ENCODE results near the gene SYNJ1. TPM values are rescaled to one million over a fixed set of nuclear protein-coding genes. Genes with fewer than 3 reads are reported as not detected.

The SYNJ1 gene
- total and polyA plus RNA-seq, 2 of the 4 experiments (the other 2 are of a cell fraction) = 3.6 to 4.6 TPM

DNA sequence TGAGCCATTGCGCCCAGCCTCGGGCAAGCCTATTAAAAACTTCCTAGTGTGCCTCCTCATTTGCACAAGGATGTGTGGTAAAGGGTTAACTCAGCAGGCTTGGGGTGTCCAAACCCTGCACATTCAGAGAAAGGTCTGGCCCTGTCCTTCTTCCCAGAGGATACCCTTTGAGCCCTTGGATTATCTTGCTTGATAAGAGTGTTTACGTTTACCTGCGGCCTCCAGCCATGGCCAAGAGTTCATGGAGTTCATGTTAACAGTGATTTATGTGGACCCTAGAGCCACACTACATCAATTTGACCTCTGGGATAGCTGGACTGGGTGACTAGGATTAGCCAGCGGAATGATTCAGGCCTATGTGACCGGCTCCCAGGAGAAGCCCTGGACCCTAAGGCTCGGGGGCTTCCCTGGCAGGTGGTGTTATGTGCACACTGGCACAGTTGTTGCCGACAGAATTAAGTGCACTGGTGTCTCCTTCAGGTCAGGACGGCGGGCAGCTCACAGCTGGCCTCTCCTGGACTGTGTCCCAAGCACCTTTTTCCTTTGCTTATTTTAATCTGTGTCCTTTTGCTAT, 134.8 kb downstream of the SYNJ1 start:
- Histone ChIP-seq H3K23ac (ENCODE audit: low read depth, low read length) (no peak overlapping the region), H2BK15ac (ENCODE audit: low read depth, low read length) (no peak overlapping the region), H3K56ac (ENCODE audit: extremely low read depth, insufficient read depth, low read length) (no peak overlapping the region), H3K9me1 (ENCODE audit: insufficient read depth, low read length) (no peaks in the 10 kb centered on the region; the same call in 1 of the 2 replicates), H2AK9ac (replicated peaks; ENCODE audit: low read depth, low read length, poor library complexity) (no peak overlapping the region), H3K79me1 (ENCODE audit: low read depth in 1 of 2, low read length in 2 of 2) (no peaks in the 10 kb centered on the region), H4K91ac (ENCODE audit: insufficient read depth, low read depth, low read length) (no peak overlapping the region), H3K36me3 (ENCODE audit: control insufficient read depth, insufficient read depth, low read length) (no peaks in the 10 kb centered on the region; the same call in 1 of the 2 replicates), H3K4me3 (ENCODE audit: insufficient read depth, low read depth, low read length) (no peak overlapping the region), H4K5ac (ENCODE audit: low read depth, low read length) (no peak overlapping the region), H2AK5ac (ENCODE audit: low read depth, low read length) (no peak overlapping the region), H2BK5ac (ENCODE audit: low read depth, low read length, poor library complexity, severe bottlenecking) (no peak overlapping the region), H4K20me1 (ENCODE audit: insufficient read depth, low read length) (no peaks in the 10 kb centered on the region), H2BK120ac (ENCODE audit: low read depth, low read length) (no peak overlapping the region), H3K27me3 (ENCODE audit: control insufficient read depth, insufficient read depth, low read length) (no peaks in the 10 kb centered on the region), H3K4me2 (ENCODE audit: low read depth, low read length) (no peak overlapping the region), H2AFZ (replicated peaks; ENCODE audit: low read length, poor library complexity) (no peak overlapping the region), H3K9ac (ENCODE audit: low read depth, low read length) (no peak overlapping the region), H3K18ac (ENCODE audit: low read depth, low read length) (no peak overlapping the region), H3K4ac (ENCODE audit: low read depth, low read length) (no peak overlapping the region), H3K9me3 (ENCODE audit: control insufficient read depth, insufficient read depth, low read length) (no peaks in the 10 kb centered on the region), H3K27ac (ENCODE audit: insufficient read depth, low read length) (no peak overlapping the region), H3K14ac (replicated peaks; ENCODE audit: low read depth, low read length) (no peak overlapping the region), H3K4me1 (ENCODE audit: control insufficient read depth, insufficient read depth, low read length) (no peaks in the 10 kb centered on the region), H4K8ac (ENCODE audit: low read depth in 2 of 2, low read length in 2 of 2) (no peak overlapping the region), H2BK20ac (ENCODE audit: low read depth, low read length) (no peak overlapping the region)
- no peak for ATAC-seq (ENCODE audit: low read depth)
- intact Hi-C loops (cut with micrococcal nuclease) = no loop called here
- WGBS, 2 experiments (ENCODE audit: extremely low coverage in 2 of 2, insufficient read length in 1 of 2) = 35% methylated on average over 3 of the region's 10 CpGs; no CpG with 5 or more reads in 1 of the 2 experiments
- no peak for DNase-seq
- ChIA-PET POLR2A (ENCODE audit: unreplicated experiment) (no interaction called here), CTCF (interaction anchor here (1.2 kb wide), 1 partner anchor 190 kb away, joined by 3 read pairs; no protein-coding TSS in a partner anchor)
- TF ChIP-seq BHLHE40 (IDR thresholded peaks at IDR 0.05; ENCODE audit: low read depth, low read length) (no peak), RFX5 (IDR thresholded peaks at IDR 0.05; ENCODE audit: low read depth, low read length) (no peak), CHD1 (IDR thresholded peaks at IDR 0.05; ENCODE audit: low read depth, low read length) (no peak), CTCF (conservative IDR thresholded peaks at IDR 0.05; ENCODE audit: low read depth, low read length) (no peak), SMC3 (IDR thresholded peaks at IDR 0.05; ENCODE audit: low read depth, low read length) (no peak), ELK1 (IDR thresholded peaks at IDR 0.05; ENCODE audit: borderline replicate concordance, low read depth, low read length) (no peak), POLR2A (IDR thresholded peaks at IDR 0.05; ENCODE audit: low read depth, low read length) (no peak), USF2 (IDR thresholded peaks at IDR 0.05; ENCODE audit: low read depth, low read length) (no peak), RAD21 (IDR thresholded peaks at IDR 0.05; ENCODE audit: low read length) (no peak), MAFK (IDR thresholded peaks at IDR 0.05; ENCODE audit: low read depth, low read length) (no peak), FOS (IDR thresholded peaks at IDR 0.05; ENCODE audit: low read depth, low read length) (no peak), NFE2L2 (IDR thresholded peaks at IDR 0.05; ENCODE audit: low read depth, low read length) (no peak), RCOR1 (IDR thresholded peaks at IDR 0.05; ENCODE audit: insufficient replicate concordance, low read length) (no peak), CEBPB (IDR thresholded peaks at IDR 0.05; ENCODE audit: low read depth, low read length) (no peak), MXI1 (IDR thresholded peaks at IDR 0.05; ENCODE audit: borderline replicate concordance, low read depth, low read length) (no peak)
- in situ Hi-C loops (cut with MboI; ENCODE audit: low sequenced_read_pairs) = no loop called here
- BruUV-seq (replicated peaks) = no TSS peak
- dilution Hi-C loops (cut with HindIII; ENCODE audit: low sequenced_read_pairs, unreplicated experiment) = no loop called here
